ENCODE results near the gene CD48.

CD48 gene

GRCh38 chr1:160631983-160632625 lies 79.5 kb downstream of the CD48 start:
- H3K4me3 ChIP-seq (ENCODE audit: low read depth, low read length) = no peak overlapping the region
- no peak for TF ChIP-seq CTCF (IDR thresholded peaks at IDR 0.05; ENCODE audit: low read depth, low read length)

- no peak for TF ChIP-seq CTCF (IDR thresholded peaks at IDR 0.05; ENCODE audit: low read depth, low read length)
- H3K4me3 ChIP-seq (ENCODE audit: low read depth, low read length) = no peak overlapping the region
These were observed 80.8 kb downstream of the CD48 start for GRCh38 chr1:160630523-160631451.

GRCh38 chr1:160629286-160630210 lies 82.1 kb downstream of the CD48 start:
- no peak for TF ChIP-seq CTCF (IDR thresholded peaks at IDR 0.05; ENCODE audit: low read depth, low read length)
- no peak overlapping the region for H3K4me3 ChIP-seq (ENCODE audit: low read depth, low read length)

- no peak overlapping the region for H3K4me3 ChIP-seq (ENCODE audit: low read depth, low read length)
- no peak for TF ChIP-seq CTCF (IDR thresholded peaks at IDR 0.05; ENCODE audit: low read depth, low read length)
These were observed 82.8 kb downstream of the CD48 start for GRCh38 chr1:160628799-160629263.

All from WI38 (cell line).